Esophagus muscularis mucosa (tissue), 3 donors: ENCODE results near the gene SESTD1.

Experiments used
- POLR2A ChIP-seq: fragments of 450-650 bp; IDR thresholded peaks from one replicate; pipeline ENCODE4 v1.6.1; 2017; ENCODE audit warnings: antibody characterized with exemption, moderate library complexity, mild to moderate bottlenecking, low read depth
- POLR2AphosphoS5 ChIP-seq, 2 donors: sonication (generic); formaldehyde crosslinking; IDR thresholded peaks; one replicate each; pipeline ENCODE4 v1.6.1; 2017; ENCODE audit warnings: antibody characterized with exemption in 2 of 2
- TF ChIP-seq, protein P1 (sequence below), 3 experiments: fragments of 200-600 bp in 2 of 3; fragments of 450-650 bp in 1 of 3; sonication (generic) in 2 of 3; IDR thresholded peaks; one replicate each; pipeline ENCODE4 v1.5.1; 2017 to 2019; ENCODE audit warnings: antibody characterized with exemption in 3 of 3, mild to moderate bottlenecking in 2 of 3, moderate library complexity in 1 of 3

DNA sequence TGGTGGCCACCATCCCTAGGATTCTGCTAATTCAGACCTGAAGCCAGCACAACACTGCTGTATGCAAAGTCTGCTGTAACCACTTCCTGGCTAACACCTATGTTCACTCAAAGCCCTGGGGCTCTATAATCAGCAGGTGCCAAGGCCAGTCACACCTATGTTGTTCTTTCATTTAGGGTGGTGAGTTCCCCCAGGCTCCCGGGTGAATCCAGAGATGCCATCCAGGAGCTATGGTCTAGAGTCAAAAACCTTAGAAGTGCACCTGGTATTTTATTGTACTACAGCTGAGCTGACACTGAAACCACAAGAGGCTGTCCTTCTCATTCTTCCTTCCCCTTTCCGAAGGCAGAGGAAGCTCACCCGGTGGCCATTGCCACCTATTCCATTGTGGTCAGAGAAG lies 168.5 kb downstream of the SESTD1 start:
- TF ChIP-seq POLR2AphosphoS5 (IDR thresholded peaks at IDR 0.05) (no peak), POLR2A (no peak)
- TF ChIP-seq, protein P1, sequence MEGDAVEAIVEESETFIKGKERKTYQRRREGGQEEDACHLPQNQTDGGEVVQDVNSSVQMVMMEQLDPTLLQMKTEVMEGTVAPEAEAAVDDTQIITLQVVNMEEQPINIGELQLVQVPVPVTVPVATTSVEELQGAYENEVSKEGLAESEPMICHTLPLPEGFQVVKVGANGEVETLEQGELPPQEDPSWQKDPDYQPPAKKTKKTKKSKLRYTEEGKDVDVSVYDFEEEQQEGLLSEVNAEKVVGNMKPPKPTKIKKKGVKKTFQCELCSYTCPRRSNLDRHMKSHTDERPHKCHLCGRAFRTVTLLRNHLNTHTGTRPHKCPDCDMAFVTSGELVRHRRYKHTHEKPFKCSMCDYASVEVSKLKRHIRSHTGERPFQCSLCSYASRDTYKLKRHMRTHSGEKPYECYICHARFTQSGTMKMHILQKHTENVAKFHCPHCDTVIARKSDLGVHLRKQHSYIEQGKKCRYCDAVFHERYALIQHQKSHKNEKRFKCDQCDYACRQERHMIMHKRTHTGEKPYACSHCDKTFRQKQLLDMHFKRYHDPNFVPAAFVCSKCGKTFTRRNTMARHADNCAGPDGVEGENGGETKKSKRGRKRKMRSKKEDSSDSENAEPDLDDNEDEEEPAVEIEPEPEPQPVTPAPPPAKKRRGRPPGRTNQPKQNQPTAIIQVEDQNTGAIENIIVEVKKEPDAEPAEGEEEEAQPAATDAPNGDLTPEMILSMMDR (IDR thresholded peaks at IDR 0.05), result no peak
